Inflammatory macrophage treated with lipopolysaccharide for 1 hour (primary cell): ENCODE data around the gene MACROD2.

Experiments
- DNase-seq, 2 donors: peaks; one replicate each; pipeline ENCODE4 v3.0.0-alpha.2; 2020 to 2022

MACROD2 gene

GRCh38 chr20:16078172-16078898, 2083.0 kb downstream of the MACROD2 start:
- no peak for DNase-seq

- no peak for DNase-seq
Measured at GRCh38 chr20:16081421-16081820, 2086.1 kb downstream of the MACROD2 start.

- DNase-seq = no peak
Measured at GRCh38 chr20:16082051-16082550, 2086.8 kb downstream of the MACROD2 start.

GRCh38 chr20:16083639-16084280, 2088.4 kb downstream of the MACROD2 start:
- DNase-seq = no peak

- DNase-seq = no peak
Measured at GRCh38 chr20:16095226-16095625, 2099.9 kb downstream of the MACROD2 start.

GRCh38 chr20:16096756-16097326, 2101.5 kb downstream of the MACROD2 start:
- DNase-seq = no peak

- DNase-seq = no peak
Measured at GRCh38 chr20:16097788-16098187, 2102.5 kb downstream of the MACROD2 start.

- no peak for DNase-seq
Measured at GRCh38 chr20:16098890-16099639, 2103.7 kb downstream of the MACROD2 start.

GRCh38 chr20:16100111-16100510, 2104.8 kb downstream of the MACROD2 start:
- DNase-seq = no peak

- DNase-seq = no peak
Measured at GRCh38 chr20:16100767-16101166, 2105.5 kb downstream of the MACROD2 start.
